Thoracic aorta (tissue), 2 donors: ENCODE data around the gene RASD2. TPM values are rescaled to one million over a fixed set of nuclear protein-coding genes. Genes with fewer than 3 reads are reported as not detected.
"Not testable (repeated sequence)": the region's sequence is repeated elsewhere in the genome, so short reads cannot be mapped to it uniquely, and the experiment has no call there.

Experiments used
- ATAC-seq: fragments of 150-250 bp; one replicate; pipeline ENCODE4 v1.8.0; 2017; ENCODE audit warnings: low read depth; ENCODE audit not compliant: insufficient number of reproducible peaks, low FRiP score
- DNase-seq: peaks from one replicate; pipeline ENCODE4 v3.0.0-alpha.2; 2020; ENCODE audit warnings: low spot score
- H3K27ac ChIP-seq, 2 donors: fragments of 200-600 bp; sonication (generic); 1 replicate in 1 of 2; 2 replicates in 1 of 2; pipeline ENCODE4 v1.5.1; 2016; ENCODE audit warnings: mild to moderate bottlenecking in 2 of 2, moderate library complexity in 2 of 2
- H3K27me3 ChIP-seq: fragments of 200-600 bp; sonication (generic); replicated peaks from 2 replicates; pipeline ENCODE4 v1.6.0; 2016; ENCODE audit warnings: mild to moderate bottlenecking; ENCODE audit not compliant: insufficient read depth
- H3K36me3 ChIP-seq: fragments of 200-600 bp; sonication (generic); one replicate; pipeline ENCODE4 v1.5.1; 2016
- H3K4me1 ChIP-seq, 2 donors: fragments of 200-600 bp; sonication (generic); 1 replicate in 1 of 2; 2 replicates in 1 of 2; pipeline versions ENCODE4 v1.5.1 to v1.6.0; 2016; ENCODE audit warnings: low read depth in 2 of 2, mild to moderate bottlenecking in 1 of 2; ENCODE audit not compliant: control insufficient read depth in 1 of 2
- H3K4me3 ChIP-seq: fragments of 200-600 bp; sonication (generic); 2 replicates; pipeline ENCODE4 v1.5.1; 2016; ENCODE audit warnings: mild to moderate bottlenecking
- H3K9me3 ChIP-seq: fragments of 200-600 bp; sonication (generic); 2 replicates; pipeline ENCODE4 v1.5.1; 2016
- total RNA-seq, 2 donors: library from RNA; depleted of rRNA; stranded (reverse); fragments of >200 nt; gene quantifications; one replicate each; pipeline versions ENCODE4 v1.1.0 to v1.2.3, GENCODE V29; 2016
- TF ChIP-seq, protein P1 (sequence below): fragments of 200-600 bp; sonication (generic); IDR thresholded peaks from one replicate; pipeline ENCODE4 v1.5.1; 2019; ENCODE audit warnings: antibody characterized with exemption

The RASD2 gene
- total RNA-seq, 2 donors from 2014 or later, result 14.0 to 18.8 TPM

GRCh38 chr22:35498026-35498800, 42.4 kb upstream of the RASD2 start:
- TF ChIP-seq, protein P1, sequence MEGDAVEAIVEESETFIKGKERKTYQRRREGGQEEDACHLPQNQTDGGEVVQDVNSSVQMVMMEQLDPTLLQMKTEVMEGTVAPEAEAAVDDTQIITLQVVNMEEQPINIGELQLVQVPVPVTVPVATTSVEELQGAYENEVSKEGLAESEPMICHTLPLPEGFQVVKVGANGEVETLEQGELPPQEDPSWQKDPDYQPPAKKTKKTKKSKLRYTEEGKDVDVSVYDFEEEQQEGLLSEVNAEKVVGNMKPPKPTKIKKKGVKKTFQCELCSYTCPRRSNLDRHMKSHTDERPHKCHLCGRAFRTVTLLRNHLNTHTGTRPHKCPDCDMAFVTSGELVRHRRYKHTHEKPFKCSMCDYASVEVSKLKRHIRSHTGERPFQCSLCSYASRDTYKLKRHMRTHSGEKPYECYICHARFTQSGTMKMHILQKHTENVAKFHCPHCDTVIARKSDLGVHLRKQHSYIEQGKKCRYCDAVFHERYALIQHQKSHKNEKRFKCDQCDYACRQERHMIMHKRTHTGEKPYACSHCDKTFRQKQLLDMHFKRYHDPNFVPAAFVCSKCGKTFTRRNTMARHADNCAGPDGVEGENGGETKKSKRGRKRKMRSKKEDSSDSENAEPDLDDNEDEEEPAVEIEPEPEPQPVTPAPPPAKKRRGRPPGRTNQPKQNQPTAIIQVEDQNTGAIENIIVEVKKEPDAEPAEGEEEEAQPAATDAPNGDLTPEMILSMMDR, result no peak
- no peaks in the 10 kb centered on the region for H3K36me3 ChIP-seq
- H3K27me3 ChIP-seq, result no peaks in the 10 kb centered on the region
- DNase-seq (no peak), ATAC-seq (no peak)
- no peak overlapping the region for H3K4me3 ChIP-seq
- H3K4me1 ChIP-seq, result no peaks in the 10 kb centered on the region
- no peaks in the 10 kb centered on the region for H3K9me3 ChIP-seq
- H3K27ac ChIP-seq, result no peak overlapping the region

- ATAC-seq (no peak), DNase-seq (no peak)
- Histone ChIP-seq H3K27me3 (no peaks in the 10 kb centered on the region), H3K4me1 (no peaks in the 10 kb centered on the region), H3K27ac (no peak overlapping the region), H3K4me3 (no peak overlapping the region), H3K9me3 (no peaks in the 10 kb centered on the region), H3K36me3 (no peaks in the 10 kb centered on the region)
- TF ChIP-seq, protein P1, result no peak
Observed at GRCh38 chr22:35502836-35503235, 37.8 kb upstream of the RASD2 start.

DNA sequence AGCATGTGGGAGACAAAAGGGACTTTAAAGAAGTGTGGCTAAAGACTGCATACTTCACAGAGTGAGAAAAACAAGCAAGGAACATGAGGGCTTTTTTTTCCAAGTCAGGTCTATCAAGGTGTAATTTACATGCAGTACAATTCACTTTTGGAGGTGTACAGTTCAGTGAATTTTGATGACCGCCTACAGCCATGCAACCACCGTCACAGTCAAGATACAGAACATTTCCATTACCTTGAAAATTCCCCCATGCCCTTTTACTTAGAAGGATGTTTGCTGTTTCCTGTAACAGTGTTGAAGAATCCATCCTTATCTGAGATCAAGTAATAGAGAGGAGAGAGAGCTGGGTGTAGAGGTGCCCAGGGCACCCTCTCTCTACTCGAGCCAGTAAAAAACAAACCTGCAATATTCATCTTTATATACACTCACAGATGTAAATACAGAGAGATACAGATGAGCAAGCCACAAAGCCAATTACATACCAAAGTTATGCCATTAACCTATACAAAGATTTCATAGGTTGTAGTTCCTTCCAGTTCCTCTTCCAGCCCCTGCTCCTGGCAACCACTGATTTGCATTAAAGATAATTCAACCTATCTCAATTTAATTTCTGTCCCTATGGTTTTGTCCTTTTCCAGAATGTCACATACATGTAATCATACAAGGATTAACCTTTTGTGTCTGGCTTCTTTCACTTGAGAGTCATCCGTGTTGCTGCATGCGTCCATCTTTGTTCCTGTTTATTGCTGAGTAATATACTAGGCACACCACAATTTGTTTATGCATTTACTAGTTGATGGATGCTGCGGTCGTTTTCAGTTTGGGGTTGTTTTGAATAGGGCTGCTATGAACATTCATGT, 35.0 kb upstream of the RASD2 start:
- no peaks in the 10 kb centered on the region for H3K36me3 ChIP-seq
- H3K4me3 ChIP-seq, result no peak overlapping the region
- H3K27ac ChIP-seq, result no peak overlapping the region
- ATAC-seq (no peak), DNase-seq (no peak)
- no peaks in the 10 kb centered on the region for H3K4me1 ChIP-seq
- TF ChIP-seq, protein P1, result no peak
- no peaks in the 10 kb centered on the region for H3K27me3 ChIP-seq
- no peaks in the 10 kb centered on the region for H3K9me3 ChIP-seq

DNA sequence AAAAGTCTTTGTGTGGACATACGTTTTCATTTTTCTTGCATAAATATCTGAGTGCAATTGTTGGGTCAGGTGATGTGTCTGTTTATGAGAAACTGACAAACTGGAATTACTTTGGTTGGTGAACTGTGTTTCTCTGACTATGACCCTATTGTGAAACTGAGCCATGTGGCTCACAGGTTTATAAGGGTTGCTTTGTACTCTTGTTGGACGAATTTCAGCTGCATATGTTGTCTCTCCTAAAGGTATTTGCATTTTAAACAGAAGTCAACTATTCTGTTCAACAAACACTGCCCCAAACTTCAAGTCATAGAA, 34.4 kb upstream of the RASD2 start:
- DNase-seq, result no peak
- Histone ChIP-seq H3K4me3 (no peak overlapping the region), H3K4me1 (no peaks in the 10 kb centered on the region), H3K27ac (no peak overlapping the region), H3K9me3 (no peaks in the 10 kb centered on the region), H3K27me3 (no peaks in the 10 kb centered on the region), H3K36me3 (no peaks in the 10 kb centered on the region)
- TF ChIP-seq, protein P1, result no peak
- no peak for ATAC-seq

GRCh38 chr22:35507851-35508250, 32.8 kb upstream of the RASD2 start:
- H3K4me3 ChIP-seq, H3K36me3 ChIP-seq, H3K9me3 ChIP-seq, H3K27me3 ChIP-seq, H3K27ac ChIP-seq, ATAC-seq, DNase-seq, H3K4me1 ChIP-seq: not testable (repeated sequence)
